Left lung (tissue), 10 donors: ENCODE data around the gene HSF5. TPM values are rescaled to one million over a fixed set of nuclear protein-coding genes. Genes with fewer than 3 reads are reported as not detected.

Experiments used
- ATAC-seq: fragments of 200-7000 bp; cut with Tn5 transposase; one replicate; pipeline ENCODE4 v1.9.1; 2020; ENCODE audit warnings: moderate library complexity
- DNase-seq, 4 donors: peaks; one replicate each; pipeline ENCODE4 v3.0.0-alpha.2; 2013 to 2020
- H3K27ac ChIP-seq, 2 donors: fragments of 200-600 bp; sonication (generic) in 1 of 2; one replicate each; pipeline versions ENCODE4 v1.5.0 to v1.8.0; 2020 to 2021
- H3K27me3 ChIP-seq, 2 donors: fragments of 200-600 bp; sonication (generic) in 1 of 2; one replicate each; pipeline versions ENCODE4 v1.5.0 to v1.8.0; 2020 to 2021
- H3K36me3 ChIP-seq, 2 donors: fragments of 200-600 bp; sonication (generic) in 1 of 2; one replicate each; pipeline versions ENCODE4 v1.5.0 to v1.8.0; 2020 to 2021
- H3K4me1 ChIP-seq, 2 donors: fragments of 200-600 bp; one replicate each; pipeline ENCODE4 v1.8.0; 2021
- H3K4me3 ChIP-seq, 2 donors: fragments of 200-600 bp; sonication (generic) in 1 of 2; one replicate each; pipeline versions ENCODE4 v1.5.0 to v1.8.0; 2020 to 2021; ENCODE audit warnings: mild to moderate bottlenecking in 1 of 2
- H3K9me3 ChIP-seq, 2 donors: fragments of 200-600 bp; sonication (generic) in 1 of 2; one replicate each; pipeline versions ENCODE4 v1.5.0 to v1.8.0; 2020 to 2021
- CTCF ChIP-seq, 2 donors: fragments of 200-600 bp; sonication (generic) in 1 of 2; IDR thresholded peaks; one replicate each; pipeline versions ENCODE4 v1.5.0 to v1.8.0; 2021; ENCODE audit warnings: antibody characterized with exemption in 2 of 2
- intact Hi-C, 2 donors: fragments of 100-400 bp; cut with DNase I; formaldehyde crosslinking; loops; one replicate each; pipeline versions ENCODE4 v1.11.2 to v1.14.2; 2022
- polyA plus RNA-seq, 6 donors: library from polyadenylated mRNA; unstranded; fragments of 120-200 nt; gene quantifications; one replicate each; pipeline ENCODE4 v1.2.1, GENCODE V29; 2013; ENCODE audit not compliant: insufficient read length in 6 of 6
- total RNA-seq, 2 donors: library from RNA; stranded (reverse); fragmentation: NEBNext Ultra II Directional; extraction: Animal tissue kit (Norgen Biotek cat#: 25700); gene quantifications; one replicate each; pipeline ENCODE4 v1.2.1, GENCODE V29; 2021
- donor health status: DM: no; HTN: yes; CAD: no.
- donor health status: DM: no; HTN: no; CAD: no.

The HSF5 gene
- total and polyA plus RNA-seq, 8 donors = 0.08 to 0.15 (median 0.12) TPM

GRCh38 chr17:58370309-58370708, 117.9 kb downstream of the HSF5 start:
- ATAC-seq (no peak), DNase-seq (no peak)
- Histone ChIP-seq H3K4me1 (no peaks in the 10 kb centered on the region), H3K36me3 (no peaks in the 10 kb centered on the region), H3K27ac (no peak overlapping the region), H3K9me3 (no peaks in the 10 kb centered on the region), H3K4me3 (no peak overlapping the region), H3K27me3 (no peaks in the 10 kb centered on the region)
- intact Hi-C loops = no loop called here
- no peak for TF ChIP-seq CTCF (IDR thresholded peaks at IDR 0.05)

Other genes with a start within 250 kb of the HSF5 start
- under 1 TPM in 1 of 2 donors, not detected in 1; 0.24 TPM for gene LPO, start 249.8 kb downstream of the HSF5 start, total RNA-seq
- gene LPO, start 249.8 kb downstream of the HSF5 start, polyA plus RNA-seq = under 1 TPM; 0.10 to 0.21 (median 0.14) TPM
- gene MPO, start 207.5 kb downstream of the HSF5 start, total RNA-seq = 1 to 10 TPM; 1.0 to 1.5 TPM
- gene MPO, start 207.5 kb downstream of the HSF5 start, polyA plus RNA-seq = 10 to 100 TPM in 5 of 6 donors, 1 to 10 TPM in 1; 6.6 to 15.3 (median 11.4) TPM
- 10 to 100 TPM in 1 of 2 donors, 1 to 10 TPM in 1; 7.9 to 10.2 TPM for gene TSPOAP1, start 159.6 kb downstream of the HSF5 start, total RNA-seq
- gene TSPOAP1, start 159.6 kb downstream of the HSF5 start, polyA plus RNA-seq = 10 to 100 TPM; 48.1 to 65.0 (median 58.4) TPM
- 10 to 100 TPM; 68.4 to 69.0 TPM for gene SUPT4H1, start 136.2 kb downstream of the HSF5 start, total RNA-seq
- gene SUPT4H1, start 136.2 kb downstream of the HSF5 start, polyA plus RNA-seq = 100 to 1,000 TPM; 117 to 139 (median 124) TPM
- gene RNF43, start 70.9 kb downstream of the HSF5 start, total RNA-seq = 10 to 100 TPM in 1 of 2 donors, 1 to 10 TPM in 1; 6.8 to 13.4 TPM
- gene RNF43, start 70.9 kb downstream of the HSF5 start, polyA plus RNA-seq = 10 to 100 TPM; 34.7 to 55.8 (median 43.5) TPM
- 10 to 100 TPM; 33.6 to 43.4 TPM for gene MTMR4, start 26.2 kb upstream of the HSF5 start, total RNA-seq
- 10 to 100 TPM; 44.2 to 54.8 (median 48.3) TPM for gene MTMR4, start 26.2 kb upstream of the HSF5 start, polyA plus RNA-seq
- gene TEX14, start 203.6 kb upstream of the HSF5 start, total RNA-seq = under 1 TPM; 0.47 TPM
- 1 to 10 TPM in 5 of 6 donors, under 1 TPM in 1; 0.92 to 2.1 (median 1.5) TPM for gene TEX14, start 203.6 kb upstream of the HSF5 start, polyA plus RNA-seq
- 10 to 100 TPM; 21.6 to 22.5 TPM for gene RAD51C, start 204.2 kb upstream of the HSF5 start, total RNA-seq
- 10 to 100 TPM; 35.3 to 42.5 (median 36.6) TPM for gene RAD51C, start 204.2 kb upstream of the HSF5 start, polyA plus RNA-seq